ENCODE measurements around the gene SLC8A3. TPM values are rescaled to one million over a fixed set of nuclear protein-coding genes. Genes with fewer than 3 reads are reported as not detected.

The SLC8A3 gene
- total and polyA plus RNA-seq, 9 of the 15 experiments (the other 6 are each of a cell fraction or from before 2014, with no cell fraction given): not detected

DNA sequence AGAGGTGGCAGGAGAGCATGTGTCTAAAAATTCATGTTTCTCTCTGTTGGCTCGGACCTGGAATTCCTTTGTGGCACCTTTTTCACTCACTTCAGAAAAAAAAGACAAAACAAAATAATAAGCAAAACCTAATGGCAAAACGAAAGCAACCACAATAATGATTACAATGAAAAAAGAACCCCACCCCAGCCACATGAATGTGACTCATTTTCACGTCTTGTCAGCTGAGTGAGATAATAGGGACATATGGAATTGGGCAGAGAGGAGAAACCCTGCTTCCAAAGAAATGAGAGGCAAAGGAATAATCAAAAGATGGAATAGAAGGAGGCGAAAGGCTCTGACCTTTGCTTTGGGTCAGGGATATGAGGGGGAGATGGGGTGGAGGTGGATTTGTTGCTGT is 143.4 kb downstream of the SLC8A3 start:
- no TSS peak for BruUV-seq (replicated peaks)
- Histone ChIP-seq H3K4me3 (no peak overlapping the region), H3K9me1 (ENCODE audit: control insufficient read depth, insufficient read depth, low read length) (no peaks in the 10 kb centered on the region), H3K4me1 (replicated peaks in 1 of 2; ENCODE audit: control insufficient read depth in 2 of 2, insufficient read depth in 2 of 2, low read length in 2 of 2) (no peaks in the 10 kb centered on the region; a peak in 1 of 5 replicates), H3K9me3 (replicated peaks; ENCODE audit: control insufficient read depth, insufficient read depth, low read depth, low read length) (no peaks in the 10 kb centered on the region), H3K36me3 (ENCODE audit: control insufficient read depth, insufficient read depth, low read length) (no peaks in the 10 kb centered on the region), H4K20me1 (replicated peaks; ENCODE audit: control insufficient read depth, insufficient read depth, low read length) (no peaks in the 10 kb centered on the region), H3K27me3 (ENCODE audit: control insufficient read depth in 2 of 2, insufficient read depth in 2 of 2, low read length in 2 of 2) (peaks cover 0 to 8% of the 10 kb centered on the region in 2 experiments; a peak in 1 of 5 replicates), H3K79me2 (ENCODE audit: control insufficient read depth, insufficient read depth, low read length) (no peaks in the 10 kb centered on the region), H3K9ac (ENCODE audit: insufficient read depth in 1 of 2, low read depth in 2 of 2, low read length in 2 of 2) (no peak overlapping the region), H3K4me2 (ENCODE audit: insufficient read depth, low read length) (no peak overlapping the region), H3K27ac (ENCODE audit: extremely low read depth, low read depth, low read length) (no peak overlapping the region), H2AFZ (ENCODE audit: low read depth, low read length) (no peak overlapping the region)
- TF ChIP-seq FOSL1 (tag; conservative IDR thresholded peaks at IDR 0.05): peak; percentile 45; the same call in 1 of the 2 replicates
- TF ChIP-seq U2AF1 (optimal IDR thresholded peaks at IDR 0.05; ENCODE audit: low read depth, low read length): no peak
- FAIRE-seq (no peak), DNase-seq (ENCODE audit: extremely low read depth in 1 of 4, low spot score in 3 of 4) (no peak), ATAC-seq (no peak)
- in situ Hi-C loops (cut with MboI) (loop anchor here (25.0 kb wide), 1 partner anchor 483 kb away; the partner anchor contains the start of gene CCDC177), intact Hi-C loops (cut with micrococcal nuclease) (no loop called here)
- POLR2A ChIA-PET: no interaction called here
- WGBS (ENCODE audit: insufficient coverage, low coverage, missing lambda C conversion rate): 4% methylated on average over 3 of the region's 4 CpGs
- CTCF ChIA-PET (ENCODE audit: low intra/inter-chr PET ratio): no interaction called here

DNA sequence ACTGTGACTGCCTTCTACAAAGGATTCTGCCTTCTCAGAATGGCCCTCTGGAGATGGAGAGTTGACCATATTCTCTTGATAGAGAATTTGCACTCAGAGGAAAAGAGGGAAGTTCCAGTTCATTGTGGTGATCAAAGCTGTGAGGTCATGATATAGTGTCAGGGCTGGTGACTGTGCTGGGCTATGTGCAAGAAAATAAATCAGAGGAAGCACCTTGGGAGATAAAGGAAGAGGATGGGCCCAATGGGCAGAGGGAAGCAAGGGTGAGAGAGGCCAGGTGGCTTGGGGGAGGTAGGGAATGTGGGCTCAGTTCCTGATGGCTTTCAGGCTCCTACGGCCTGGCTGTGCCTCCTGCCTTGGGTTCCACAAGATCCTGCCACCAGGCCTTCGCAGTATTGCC is 145.8 kb downstream of the SLC8A3 start:
- BruUV-seq (replicated peaks): no TSS peak
- Histone ChIP-seq H4K20me1 (replicated peaks; ENCODE audit: control insufficient read depth, insufficient read depth, low read length) (no peaks in the 10 kb centered on the region), H3K4me2 (ENCODE audit: insufficient read depth, low read length) (no peak overlapping the region), H3K27ac (ENCODE audit: extremely low read depth, low read depth, low read length) (no peak overlapping the region), H3K79me2 (ENCODE audit: control insufficient read depth, insufficient read depth, low read length) (no peaks in the 10 kb centered on the region), H3K27me3 (ENCODE audit: control insufficient read depth in 2 of 2, insufficient read depth in 2 of 2, low read length in 2 of 2) (peaks cover 0 to 8% of the 10 kb centered on the region in 2 experiments; a peak in 1 of 5 replicates), H3K4me3 (no peak overlapping the region), H3K9me1 (ENCODE audit: control insufficient read depth, insufficient read depth, low read length) (no peaks in the 10 kb centered on the region), H3K36me3 (ENCODE audit: control insufficient read depth, insufficient read depth, low read length) (no peaks in the 10 kb centered on the region), H3K9ac (ENCODE audit: insufficient read depth in 1 of 2, low read depth in 2 of 2, low read length in 2 of 2) (no peak overlapping the region), H3K9me3 (replicated peaks; ENCODE audit: control insufficient read depth, insufficient read depth, low read depth, low read length) (no peaks in the 10 kb centered on the region), H2AFZ (ENCODE audit: low read depth, low read length) (no peak overlapping the region), H3K4me1 (replicated peaks in 1 of 2; ENCODE audit: control insufficient read depth in 2 of 2, insufficient read depth in 2 of 2, low read length in 2 of 2) (no peaks in the 10 kb centered on the region; a peak in 1 of 5 replicates)
- DNase-seq (ENCODE audit: extremely low read depth in 1 of 4, low spot score in 3 of 4): no peak
- POLR2A ChIA-PET: no interaction called here
- intact Hi-C loops (cut with micrococcal nuclease): no loop called here
- in situ Hi-C loops (cut with MboI): loop anchor here (25.0 kb wide), 1 partner anchor 481 kb away; the partner anchor contains the start of gene CCDC177
- FAIRE-seq: no peak
- 0% methylated on average over 2 of the region's 2 CpGs for WGBS (ENCODE audit: insufficient coverage, low coverage, missing lambda C conversion rate)
- CTCF ChIA-PET (ENCODE audit: low intra/inter-chr PET ratio): no interaction called here
- TF ChIP-seq, protein P1, sequence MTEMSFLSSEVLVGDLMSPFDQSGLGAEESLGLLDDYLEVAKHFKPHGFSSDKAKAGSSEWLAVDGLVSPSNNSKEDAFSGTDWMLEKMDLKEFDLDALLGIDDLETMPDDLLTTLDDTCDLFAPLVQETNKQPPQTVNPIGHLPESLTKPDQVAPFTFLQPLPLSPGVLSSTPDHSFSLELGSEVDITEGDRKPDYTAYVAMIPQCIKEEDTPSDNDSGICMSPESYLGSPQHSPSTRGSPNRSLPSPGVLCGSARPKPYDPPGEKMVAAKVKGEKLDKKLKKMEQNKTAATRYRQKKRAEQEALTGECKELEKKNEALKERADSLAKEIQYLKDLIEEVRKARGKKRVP (CRISPR knock-in tag; IDR thresholded peaks at IDR 0.05): no peak
- TF ChIP-seq TBL1XR1 (IDR thresholded peaks at IDR 0.05; ENCODE audit: low read length in 2 of 2): no peak
- no peak for TF ChIP-seq HNRNPH1 (optimal IDR thresholded peaks at IDR 0.05; ENCODE audit: low read depth, low read length)
- TF ChIP-seq, protein P2, sequence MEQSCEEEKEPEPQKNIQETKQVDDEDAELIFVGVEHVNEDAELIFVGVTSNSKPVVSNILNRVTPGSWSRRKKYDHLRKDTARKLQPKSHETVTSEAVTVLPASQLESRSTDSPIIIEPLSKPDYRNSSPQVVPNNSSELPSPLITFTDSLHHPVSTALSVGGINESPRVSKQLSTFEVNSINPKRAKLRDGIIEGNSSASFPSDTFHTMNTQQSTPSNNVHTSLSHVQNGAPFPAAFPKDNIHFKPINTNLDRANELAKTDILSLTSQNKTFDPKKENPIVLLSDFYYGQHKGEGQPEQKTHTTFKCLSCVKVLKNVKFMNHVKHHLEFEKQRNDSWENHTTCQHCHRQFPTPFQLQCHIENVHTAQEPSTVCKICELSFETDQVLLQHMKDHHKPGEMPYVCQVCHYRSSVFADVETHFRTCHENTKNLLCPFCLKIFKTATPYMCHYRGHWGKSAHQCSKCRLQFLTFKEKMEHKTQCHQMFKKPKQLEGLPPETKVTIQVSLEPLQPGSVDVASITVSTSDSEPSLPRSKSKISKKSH (CRISPR knock-in tag; IDR thresholded peaks at IDR 0.05): no peak
- no peak for TF ChIP-seq ZNF699 (CRISPR knock-in tag; IDR thresholded peaks at IDR 0.05; ENCODE audit: insufficient replicate concordance)
- TF ChIP-seq ZNF124 (CRISPR knock-in tag; IDR thresholded peaks at IDR 0.05): no peak
- TF ChIP-seq ESRRA (IDR thresholded peaks at IDR 0.05; ENCODE audit: borderline replicate concordance, low read depth): no peak
- TF ChIP-seq, protein P3, sequence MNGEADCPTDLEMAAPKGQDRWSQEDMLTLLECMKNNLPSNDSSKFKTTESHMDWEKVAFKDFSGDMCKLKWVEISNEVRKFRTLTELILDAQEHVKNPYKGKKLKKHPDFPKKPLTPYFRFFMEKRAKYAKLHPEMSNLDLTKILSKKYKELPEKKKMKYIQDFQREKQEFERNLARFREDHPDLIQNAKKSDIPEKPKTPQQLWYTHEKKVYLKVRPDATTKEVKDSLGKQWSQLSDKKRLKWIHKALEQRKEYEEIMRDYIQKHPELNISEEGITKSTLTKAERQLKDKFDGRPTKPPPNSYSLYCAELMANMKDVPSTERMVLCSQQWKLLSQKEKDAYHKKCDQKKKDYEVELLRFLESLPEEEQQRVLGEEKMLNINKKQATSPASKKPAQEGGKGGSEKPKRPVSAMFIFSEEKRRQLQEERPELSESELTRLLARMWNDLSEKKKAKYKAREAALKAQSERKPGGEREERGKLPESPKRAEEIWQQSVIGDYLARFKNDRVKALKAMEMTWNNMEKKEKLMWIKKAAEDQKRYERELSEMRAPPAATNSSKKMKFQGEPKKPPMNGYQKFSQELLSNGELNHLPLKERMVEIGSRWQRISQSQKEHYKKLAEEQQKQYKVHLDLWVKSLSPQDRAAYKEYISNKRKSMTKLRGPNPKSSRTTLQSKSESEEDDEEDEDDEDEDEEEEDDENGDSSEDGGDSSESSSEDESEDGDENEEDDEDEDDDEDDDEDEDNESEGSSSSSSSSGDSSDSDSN (IDR thresholded peaks at IDR 0.05; ENCODE audit: borderline replicate concordance in 1 of 2, low read depth in 2 of 2, low read length in 2 of 2): no peak
- no peak for ATAC-seq
